DMS 273 (cell line): ENCODE data around the gene PPP1R9A.
A peak's percentile ranks its signal among the peaks of the same experiment; 100 is the strongest.

Source experiments
- DNase-seq: peaks from one replicate; lab custom pipeline; 2025; ENCODE audit not compliant: unreplicated experiment; lab: John Stamatoyannopoulos, UW

The PPP1R9A gene

DNA sequence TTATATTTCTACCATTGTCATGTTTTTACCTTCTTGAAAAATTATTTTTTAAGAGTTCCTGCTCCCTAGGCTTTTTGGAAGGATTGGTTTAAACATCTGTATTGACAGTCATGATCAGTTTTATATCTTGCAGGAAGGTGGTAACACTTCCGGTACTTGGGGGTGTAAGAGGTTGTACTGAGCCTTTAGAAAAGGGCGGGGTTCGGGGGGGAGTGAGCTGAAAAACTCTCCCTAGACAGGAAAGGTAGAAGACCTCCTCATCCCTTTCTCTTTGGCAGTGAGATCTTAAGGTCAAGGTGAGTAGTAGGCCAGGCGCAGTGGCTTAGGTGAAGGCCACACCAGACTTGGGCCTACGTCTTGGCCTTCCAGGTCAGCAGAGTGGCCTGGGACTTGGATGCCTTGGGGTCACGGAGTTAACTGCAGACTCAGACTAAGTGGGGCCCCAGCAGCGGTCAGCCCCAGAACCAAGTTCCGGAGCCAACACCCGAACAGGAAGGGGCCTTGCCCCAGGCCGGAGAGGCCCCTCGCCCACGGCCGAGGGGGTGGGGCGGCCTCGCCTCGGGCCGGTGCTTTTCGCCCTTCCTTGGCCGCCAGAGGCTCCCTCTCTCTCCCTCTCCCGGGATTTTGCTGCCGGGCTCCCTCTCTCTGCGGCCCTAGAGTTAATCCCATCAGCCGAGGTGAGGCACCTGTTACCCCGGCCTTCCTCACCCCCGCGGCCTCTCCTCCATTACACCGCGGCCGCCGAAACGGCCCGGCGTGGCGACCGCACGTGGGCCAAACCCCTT is at the start of gene PPP1R9A:
Gene PPP1R9A (plus strand): TSS at position 569 of the 785 bp plus-strand sequence. CDS start 2,520 bp downstream, outside the sequence.
- peak; percentile 85 for DNase-seq

- no peak for DNase-seq
Measured at GRCh38 chr7:94871132-94871531, 36.3 kb upstream of the PPP1R9A start.

DNA sequence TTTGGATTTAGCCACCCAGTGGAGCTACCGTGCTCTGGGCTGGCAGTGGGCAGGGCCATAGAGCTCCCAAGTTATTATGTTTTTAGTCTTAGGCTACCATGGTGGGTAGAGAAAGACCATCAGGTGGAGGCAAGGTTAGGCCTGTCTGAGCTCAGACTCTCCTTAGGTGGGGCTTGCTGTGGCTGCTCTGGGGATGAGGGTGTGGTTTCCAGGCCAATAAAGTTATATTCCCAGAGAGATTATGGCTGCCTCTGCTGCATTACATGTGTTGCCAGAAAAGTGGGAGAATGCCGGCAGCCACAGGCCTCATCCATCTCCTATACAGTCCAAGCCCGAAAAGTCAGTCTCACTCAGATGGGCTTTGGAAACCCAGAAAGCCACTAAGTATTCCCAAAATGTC is 34.2 kb upstream of the PPP1R9A start:
- DNase-seq = no peak

DNA sequence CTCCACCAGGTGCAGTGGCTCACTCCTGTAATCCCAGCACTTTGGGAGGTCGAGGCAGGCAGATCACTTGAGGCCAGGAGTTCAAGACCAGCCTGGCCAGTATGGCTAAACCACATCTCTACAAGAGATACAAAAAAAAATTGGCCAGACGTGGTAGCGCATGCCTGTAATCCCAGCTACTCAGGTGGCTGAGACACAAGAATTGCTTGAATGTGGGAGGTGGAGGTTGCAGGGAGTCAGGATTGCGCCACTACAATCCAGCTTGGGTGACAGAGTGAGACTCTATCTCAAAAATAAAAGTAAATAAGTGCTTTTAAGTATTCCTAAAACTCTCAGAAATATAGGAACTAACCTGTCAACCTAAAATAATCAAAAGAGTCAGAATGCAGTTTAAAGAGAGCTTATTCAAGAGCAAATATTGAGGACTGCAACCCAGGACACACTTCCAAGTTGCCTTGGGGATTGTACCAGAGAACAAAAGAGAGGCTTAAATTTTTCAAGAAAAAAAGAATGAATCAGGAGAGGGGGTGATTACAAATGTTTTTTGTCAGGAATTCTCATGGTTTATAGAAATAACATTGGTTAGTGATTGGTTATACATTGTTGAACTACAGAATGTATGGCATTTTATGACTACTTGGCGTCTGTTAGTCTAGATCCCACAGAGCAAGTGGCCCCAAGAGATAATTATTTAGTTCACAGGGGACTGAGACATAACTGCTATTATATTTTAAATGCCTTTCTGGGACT is 33.2 kb upstream of the PPP1R9A start:
- no peak for DNase-seq

DNA sequence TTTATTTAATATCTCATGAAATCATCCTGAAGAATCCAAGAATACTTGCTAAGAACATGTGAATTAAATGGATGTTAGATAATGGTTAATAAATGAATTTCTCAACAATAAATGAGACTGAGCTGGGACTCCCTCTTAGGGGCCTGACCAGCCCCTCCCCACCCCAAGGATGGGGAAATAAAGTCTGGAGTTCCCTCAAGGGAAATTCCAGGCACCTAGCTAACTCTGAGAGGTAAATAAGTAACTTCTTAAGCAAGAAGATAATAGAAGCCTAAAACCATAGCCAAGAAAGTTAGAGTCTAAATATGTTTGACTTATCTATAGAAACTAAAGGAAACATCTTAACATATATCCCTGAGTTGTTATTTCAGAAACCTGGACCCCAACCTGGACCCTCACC is 32.2 kb upstream of the PPP1R9A start:
- no peak for DNase-seq

DNA sequence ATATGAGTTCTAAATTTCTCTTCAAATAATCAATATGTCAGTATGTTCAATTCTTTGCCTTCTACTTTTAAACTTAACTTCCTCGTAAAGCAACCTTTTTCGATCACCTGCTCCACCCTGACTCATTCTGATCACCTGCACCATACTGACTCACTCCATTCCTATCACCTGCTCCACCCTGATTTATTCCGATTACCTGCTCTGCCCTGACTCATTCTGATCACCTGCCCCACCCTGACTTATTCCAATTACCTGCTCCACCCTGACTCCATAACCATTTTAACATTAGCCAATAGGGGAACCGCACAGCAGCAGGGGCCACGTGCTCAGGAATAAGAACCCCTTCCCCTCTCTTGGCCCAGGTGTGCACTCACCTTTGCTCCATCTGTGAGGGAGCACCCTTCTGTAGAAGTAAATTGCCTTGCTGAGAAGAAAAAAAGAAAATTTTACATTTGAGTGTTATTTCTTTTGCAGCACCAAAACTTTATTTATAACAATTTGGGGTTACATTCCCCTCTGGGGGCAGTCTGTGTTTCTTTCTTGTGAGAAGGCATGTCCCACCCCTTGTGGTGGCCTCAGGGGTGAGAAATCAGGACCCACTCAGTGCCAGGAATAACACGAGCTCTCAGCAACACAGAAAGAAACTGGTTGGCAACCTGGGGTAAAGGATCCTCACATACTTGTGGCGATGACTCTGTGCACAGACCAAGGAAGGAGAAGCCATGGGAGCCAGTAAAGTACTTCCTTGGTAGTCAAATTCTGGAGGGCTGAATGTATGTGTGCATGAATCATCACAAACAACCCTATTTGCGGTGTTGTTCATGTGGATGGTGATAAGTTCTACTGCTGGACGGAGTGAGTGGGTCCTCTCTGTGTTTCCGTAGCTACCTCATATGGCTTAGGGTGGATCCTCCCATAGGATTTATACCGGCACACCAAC is 29.4 kb upstream of the PPP1R9A start:
- no peak for DNase-seq

- DNase-seq = no peak
Measured at GRCh38 chr7:94882891-94883290, 24.5 kb upstream of the PPP1R9A start.

- no peak for DNase-seq
Measured at GRCh38 chr7:94883616-94884015, 23.8 kb upstream of the PPP1R9A start.

DNA sequence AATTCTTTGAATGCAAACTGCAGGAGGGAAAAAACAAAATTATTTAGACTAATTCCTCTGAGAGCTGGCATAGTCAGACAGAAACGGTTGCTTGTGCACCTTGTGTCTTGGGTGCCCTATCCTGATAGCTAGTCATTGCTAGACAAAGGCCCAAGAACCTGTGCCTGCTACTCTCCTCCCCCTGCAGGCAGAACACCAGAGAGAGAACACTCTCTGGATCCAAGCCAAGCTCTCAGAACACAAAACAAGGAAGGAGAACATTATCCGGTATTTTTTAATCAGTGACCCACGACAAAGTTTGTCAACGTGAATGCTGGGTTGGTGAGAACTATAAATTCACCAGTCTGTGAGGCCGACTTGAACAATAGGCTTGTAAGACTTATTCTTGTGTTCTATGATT is 18.8 kb upstream of the PPP1R9A start:
- DNase-seq = peak; percentile 66

- DNase-seq = peak; percentile 24
Measured at GRCh38 chr7:94888995-94889523, 18.3 kb upstream of the PPP1R9A start.

DNA sequence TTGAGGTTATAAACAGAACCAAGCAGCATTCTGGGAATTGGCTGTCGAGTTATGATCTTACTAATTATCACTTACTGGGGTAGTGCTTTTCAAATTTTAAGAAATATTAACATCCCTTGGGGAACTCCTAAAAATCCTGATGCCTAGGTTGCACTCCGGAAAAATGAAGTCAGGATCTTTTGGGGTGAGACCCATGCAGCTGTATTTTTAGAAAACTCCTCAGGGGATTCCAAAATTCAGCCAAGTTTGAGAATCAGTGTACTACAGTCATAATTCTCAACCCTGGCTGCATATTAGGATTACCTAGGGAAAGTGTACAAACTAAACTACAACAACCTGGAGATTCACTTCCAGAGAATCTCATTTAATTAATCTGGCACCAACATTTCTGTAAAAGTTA is 17.2 kb upstream of the PPP1R9A start:
- no peak for DNase-seq

GRCh38 chr7:94893661-94894060 is 13.7 kb upstream of the PPP1R9A start:
- DNase-seq = no peak

- peak; percentile 26 for DNase-seq
Measured at GRCh38 chr7:94897541-94897940, 9.9 kb upstream of the PPP1R9A start.

- no peak for DNase-seq
Measured at GRCh38 chr7:94898340-94898739, 9.1 kb upstream of the PPP1R9A start.

DNA sequence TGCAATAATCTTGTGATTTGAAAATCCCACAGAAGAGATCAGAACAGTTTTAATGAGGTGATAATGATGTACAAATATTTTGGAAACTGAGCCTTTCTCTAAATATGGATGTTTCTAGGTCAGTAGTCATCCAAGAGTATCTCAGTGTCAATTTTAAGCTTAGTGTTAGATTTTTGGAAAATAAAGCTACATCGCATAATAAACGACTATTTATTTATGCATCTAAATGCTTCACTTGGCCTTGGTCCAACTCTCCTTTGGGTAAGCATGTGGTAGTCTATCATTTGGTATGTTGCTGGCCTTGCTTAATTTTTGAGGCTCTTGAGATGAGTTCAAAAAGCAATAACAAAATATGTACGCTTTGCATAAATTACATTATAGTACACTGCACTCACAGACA is 5.4 kb upstream of the PPP1R9A start:
- DNase-seq = peak; percentile 10

- no peak for DNase-seq
Measured at GRCh38 chr7:94903971-94904370, 3.4 kb upstream of the PPP1R9A start.

DNA sequence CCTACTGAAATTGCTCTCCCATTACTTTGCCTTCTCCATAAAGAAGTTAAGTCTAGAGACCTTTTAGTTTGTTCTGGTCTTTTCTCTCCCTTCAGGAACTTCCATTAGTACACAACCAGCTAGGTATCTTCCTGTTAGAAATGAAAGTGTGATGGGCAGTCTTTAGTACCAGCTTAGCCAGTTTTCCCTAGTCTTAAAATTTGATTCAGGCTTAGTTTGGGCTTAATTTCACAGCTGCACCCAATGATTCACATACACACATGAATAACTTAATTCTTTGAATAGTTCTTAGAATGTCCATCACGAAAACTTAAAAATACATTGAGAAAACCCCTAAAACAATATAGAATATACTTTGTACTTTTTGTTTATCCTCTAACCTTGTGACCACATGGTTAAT is 2.4 kb upstream of the PPP1R9A start:
- no peak for DNase-seq

- DNase-seq = no peak
Measured at GRCh38 chr7:94906065-94906851, 1.1 kb upstream of the PPP1R9A start.

DNA sequence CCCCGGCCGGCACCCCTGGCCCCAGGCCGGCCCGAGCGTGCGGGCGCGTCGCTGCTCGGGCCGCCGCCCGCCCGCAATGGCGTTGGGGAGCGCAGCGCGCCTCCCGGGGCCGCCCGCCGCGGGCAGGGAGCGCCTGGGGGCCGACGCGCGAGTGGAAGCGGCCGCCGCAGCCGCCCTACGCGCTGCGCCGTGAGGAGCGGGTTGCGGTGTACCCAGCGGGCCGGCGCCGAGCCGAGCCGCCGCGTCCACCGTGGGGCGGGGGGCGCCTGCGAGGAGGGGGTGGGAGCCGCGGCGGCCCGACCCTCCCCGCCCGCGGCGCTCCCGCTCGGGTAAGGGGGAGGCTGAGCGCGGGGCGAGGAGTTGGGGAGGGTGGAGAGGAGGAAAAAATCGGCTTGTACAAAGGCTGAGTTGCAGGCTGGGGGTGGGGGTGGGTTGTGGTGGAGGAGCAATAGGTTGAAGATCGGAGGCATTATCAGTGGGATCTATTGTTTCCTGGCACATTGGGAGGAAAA is 473 bp downstream of the PPP1R9A start:
- DNase-seq = peak; percentile 85
